HEK293T (cell line): ENCODE results near the gene PTGES3.

Experiments used
- ARNT ChIP-seq: fragments of 450-650 bp; IDR thresholded peaks from 2 replicates; pipeline ENCODE4 v1.6.1; 2017; ENCODE audit warnings: mild to moderate bottlenecking
- FOXA1 ChIP-seq: fragments of 450-650 bp; IDR thresholded peaks from 2 replicates; pipeline ENCODE4 v1.6.1; 2016; ENCODE audit warnings: mild to moderate bottlenecking
- FOXK2 ChIP-seq: fragments of 450-650 bp; IDR thresholded peaks from 2 replicates; pipeline ENCODE4 v1.6.1; 2016; ENCODE audit warnings: mild to moderate bottlenecking
- SP1 ChIP-seq: fragments of 450-650 bp; IDR thresholded peaks from 2 replicates; pipeline ENCODE4 v1.6.1; 2017
- SUZ12 ChIP-seq: fragments of 450-650 bp; IDR thresholded peaks from 2 replicates; pipeline ENCODE4 v1.6.1; 2016; ENCODE audit warnings: mild to moderate bottlenecking
- TARDBP ChIP-seq: fragments of 450-650 bp; IDR thresholded peaks from 2 replicates; pipeline ENCODE4 v1.6.1; 2016

DNA sequence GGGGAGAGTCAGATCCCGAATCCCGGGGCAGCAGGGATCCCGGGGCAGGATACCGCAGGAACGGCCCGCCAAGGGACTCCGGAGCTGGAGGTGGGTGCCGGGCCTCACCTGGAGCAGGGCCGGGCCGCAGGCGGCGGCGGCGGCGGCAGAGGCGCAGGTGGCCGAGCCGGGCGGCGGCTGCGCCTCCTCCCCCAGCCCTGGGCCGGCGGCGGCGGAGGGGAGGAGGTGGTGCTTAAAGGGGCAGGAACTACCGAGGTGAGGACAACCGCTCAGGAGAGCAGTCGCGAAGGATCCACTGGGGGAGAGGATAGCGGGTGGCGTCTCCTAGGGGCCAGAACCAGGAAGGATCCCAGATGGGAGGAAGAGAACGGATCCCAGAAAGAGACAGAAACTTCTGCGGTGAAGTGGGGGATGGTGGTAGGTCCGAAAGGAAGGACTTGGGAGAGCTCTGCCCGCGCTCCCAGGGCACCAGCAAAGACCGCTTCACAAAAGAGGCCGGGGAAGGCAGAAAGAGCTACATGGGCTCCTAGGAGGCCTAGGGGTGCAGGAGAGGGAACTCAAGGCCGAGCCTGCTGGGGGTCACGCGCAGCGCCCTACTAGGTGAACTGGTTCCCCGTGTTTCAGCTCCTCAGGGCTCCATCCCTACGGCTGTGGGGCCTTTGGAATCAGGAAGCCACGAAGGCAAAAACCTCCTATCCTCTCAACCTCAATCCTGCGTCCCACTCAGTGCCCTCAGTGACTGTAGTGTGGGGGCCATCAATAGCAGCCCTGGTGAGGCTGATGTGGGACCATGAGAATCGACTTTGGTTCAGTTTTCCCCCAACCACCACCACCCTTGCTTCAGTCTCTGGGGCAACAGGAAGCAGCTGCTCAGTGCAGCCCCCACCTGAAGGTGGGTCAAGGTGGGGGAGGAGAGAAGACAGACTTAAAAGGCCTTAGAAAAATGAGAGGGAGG lies 53.0 kb downstream of the PTGES3 start:
- TF ChIP-seq FOXA1 (no peak), ARNT (no peak), SUZ12 (no peak), FOXK2 (no peak), SP1 (no peak), TARDBP (no peak)
